ENCODE data around the gene KRIT1. TPM values are rescaled to one million over a fixed set of nuclear protein-coding genes. Genes with fewer than 3 reads are reported as not detected.
"Not testable (repeated sequence)": the region's sequence is repeated elsewhere in the genome, so short reads cannot be mapped to it uniquely, and the experiment has no call there.

Gene KRIT1
- total RNA-seq, 4 donors from 2014 or later = 39.1 to 69.6 (median 59.2) TPM

GRCh38 chr7:92221766-92222165 lies 23.9 kb downstream of the KRIT1 start:
- intact Hi-C loops (cut with DNase I; ENCODE audit: low total_unique reads) = no loop called here
- WGBS, 2 donors = 77% methylated on average over 3 of the region's 3 CpGs
- TF ChIP-seq POLR2A (IDR thresholded peaks at IDR 0.05) (no peak), CTCF (IDR thresholded peaks at IDR 0.05) (no peak)
- DNase-seq (ENCODE audit: low spot score in 2 of 2) = no peak
- H3K4me3 ChIP-seq (ENCODE audit: low read depth, poor library complexity, severe bottlenecking) = no peak overlapping the region

- WGBS, 2 donors = 88 to 95% methylated on average over 1 of the region's 1 CpG
- TF ChIP-seq CTCF (IDR thresholded peaks at IDR 0.05) (no peak), POLR2A (IDR thresholded peaks at IDR 0.05) (no peak)
- DNase-seq (ENCODE audit: low spot score in 2 of 2) = no peak
- intact Hi-C loops (cut with DNase I; ENCODE audit: low total_unique reads) = no loop called here
- no peak overlapping the region for H3K4me3 ChIP-seq (ENCODE audit: low read depth, poor library complexity, severe bottlenecking)
Observed at GRCh38 chr7:92206672-92207071, 39.0 kb downstream of the KRIT1 start.

- no peak overlapping the region for H3K4me3 ChIP-seq (ENCODE audit: low read depth, poor library complexity, severe bottlenecking)
- peak in 1 of 2 donors; percentile 28 for DNase-seq (ENCODE audit: low spot score in 2 of 2)
- TF ChIP-seq CTCF (IDR thresholded peaks at IDR 0.05) (no peak), POLR2A (IDR thresholded peaks at IDR 0.05) (no peak)
- 95 to 100% methylated on average over 3 of the region's 3 CpGs for WGBS, 2 donors
- intact Hi-C loops (cut with DNase I; ENCODE audit: low total_unique reads) = no loop called here
Observed at GRCh38 chr7:92205987-92206386, 39.7 kb downstream of the KRIT1 start.

GRCh38 chr7:92200791-92201190 lies 44.9 kb downstream of the KRIT1 start:
- TF ChIP-seq POLR2A (IDR thresholded peaks at IDR 0.05) (no peak), CTCF (IDR thresholded peaks at IDR 0.05) (no peak)
- WGBS, 2 donors = 100% methylated on average over 1 of the region's 1 CpG

GRCh38 chr7:92192326-92192725 lies 53.4 kb downstream of the KRIT1 start:
- DNase-seq (ENCODE audit: low spot score in 2 of 2) = no peak
- TF ChIP-seq CTCF (IDR thresholded peaks at IDR 0.05) (no peak), POLR2A (IDR thresholded peaks at IDR 0.05) (no peak)
- no peak overlapping the region for H3K4me3 ChIP-seq (ENCODE audit: low read depth, poor library complexity, severe bottlenecking)
- intact Hi-C loops (cut with DNase I; ENCODE audit: low total_unique reads) = no loop called here
- WGBS, 2 donors = 97 to 99% methylated on average over 3 of the region's 3 CpGs

More at GRCh38 chr7:92200791-92201190, 44.9 kb downstream of the KRIT1 start:
- H3K4me3 ChIP-seq (ENCODE audit: low read depth, poor library complexity, severe bottlenecking) = no peak overlapping the region
- DNase-seq (ENCODE audit: low spot score in 2 of 2) = no peak
- intact Hi-C loops (cut with DNase I; ENCODE audit: low total_unique reads) = no loop called here

GRCh38 chr7:92189246-92189645 lies 56.5 kb downstream of the KRIT1 start:
- DNase-seq (ENCODE audit: low spot score in 2 of 2); H3K4me3 ChIP-seq (ENCODE audit: low read depth, poor library complexity, severe bottlenecking); intact Hi-C loops (cut with DNase I; ENCODE audit: low total_unique reads): not testable (repeated sequence)
- WGBS, 2 donors = 92 to 96% methylated on average over 15 of the region's 15 CpGs

GRCh38 chr7:92184294-92184693 lies 61.4 kb downstream of the KRIT1 start:
- intact Hi-C loops (cut with DNase I; ENCODE audit: low total_unique reads); H3K4me3 ChIP-seq (ENCODE audit: low read depth, poor library complexity, severe bottlenecking); DNase-seq (ENCODE audit: low spot score in 2 of 2): not testable (repeated sequence)
- 90 to 92% methylated on average over 1 of the region's 1 CpG for WGBS, 2 donors
